Measurements from ENCODE around the gene PSMD5.

DNA sequence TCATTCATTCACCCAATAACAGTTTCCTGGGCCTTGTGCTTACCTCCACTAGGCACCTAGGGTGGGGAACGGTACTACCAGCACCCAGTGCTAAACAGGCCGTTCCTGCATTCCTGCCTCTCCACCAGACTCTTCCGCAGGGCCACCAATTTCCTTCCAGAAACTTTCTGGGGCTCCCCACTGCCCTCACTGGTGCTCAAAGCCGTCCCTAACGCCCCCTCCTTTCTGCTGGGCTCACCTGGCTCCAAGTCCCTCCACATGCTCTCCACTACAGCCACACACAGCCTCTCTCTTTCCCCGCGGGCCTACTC is 32.9 kb upstream of the PSMD5 start:
- TF ChIP-seq HDAC6 (IDR thresholded peaks at IDR 0.05; ENCODE audit: low read depth, low read length) (no peak), JUN (IDR thresholded peaks at IDR 0.05; ENCODE audit: borderline replicate concordance, low read depth, low read length) (no peak), JUN (CRISPR knock-in tag; IDR thresholded peaks at IDR 0.05; ENCODE audit: borderline replicate concordance) (no peak), TARDBP (IDR thresholded peaks at IDR 0.05) (no peak)
- TF ChIP-seq, protein P1, sequence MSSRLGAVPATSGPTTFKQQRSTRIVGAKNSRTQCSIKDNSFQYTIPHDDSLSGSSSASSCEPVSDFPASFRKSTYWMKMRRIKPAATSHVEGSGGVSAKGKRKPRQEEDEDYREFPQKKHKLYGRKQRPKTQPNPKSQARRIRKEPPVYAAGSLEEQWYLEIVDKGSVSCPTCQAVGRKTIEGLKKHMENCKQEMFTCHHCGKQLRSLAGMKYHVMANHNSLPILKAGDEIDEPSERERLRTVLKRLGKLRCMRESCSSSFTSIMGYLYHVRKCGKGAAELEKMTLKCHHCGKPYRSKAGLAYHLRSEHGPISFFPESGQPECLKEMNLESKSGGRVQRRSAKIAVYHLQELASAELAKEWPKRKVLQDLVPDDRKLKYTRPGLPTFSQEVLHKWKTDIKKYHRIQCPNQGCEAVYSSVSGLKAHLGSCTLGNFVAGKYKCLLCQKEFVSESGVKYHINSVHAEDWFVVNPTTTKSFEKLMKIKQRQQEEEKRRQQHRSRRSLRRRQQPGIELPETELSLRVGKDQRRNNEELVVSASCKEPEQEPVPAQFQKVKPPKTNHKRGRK (tag; IDR thresholded peaks at IDR 0.05), result no peak
- TF ChIP-seq, protein P2, sequence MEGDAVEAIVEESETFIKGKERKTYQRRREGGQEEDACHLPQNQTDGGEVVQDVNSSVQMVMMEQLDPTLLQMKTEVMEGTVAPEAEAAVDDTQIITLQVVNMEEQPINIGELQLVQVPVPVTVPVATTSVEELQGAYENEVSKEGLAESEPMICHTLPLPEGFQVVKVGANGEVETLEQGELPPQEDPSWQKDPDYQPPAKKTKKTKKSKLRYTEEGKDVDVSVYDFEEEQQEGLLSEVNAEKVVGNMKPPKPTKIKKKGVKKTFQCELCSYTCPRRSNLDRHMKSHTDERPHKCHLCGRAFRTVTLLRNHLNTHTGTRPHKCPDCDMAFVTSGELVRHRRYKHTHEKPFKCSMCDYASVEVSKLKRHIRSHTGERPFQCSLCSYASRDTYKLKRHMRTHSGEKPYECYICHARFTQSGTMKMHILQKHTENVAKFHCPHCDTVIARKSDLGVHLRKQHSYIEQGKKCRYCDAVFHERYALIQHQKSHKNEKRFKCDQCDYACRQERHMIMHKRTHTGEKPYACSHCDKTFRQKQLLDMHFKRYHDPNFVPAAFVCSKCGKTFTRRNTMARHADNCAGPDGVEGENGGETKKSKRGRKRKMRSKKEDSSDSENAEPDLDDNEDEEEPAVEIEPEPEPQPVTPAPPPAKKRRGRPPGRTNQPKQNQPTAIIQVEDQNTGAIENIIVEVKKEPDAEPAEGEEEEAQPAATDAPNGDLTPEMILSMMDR (IDR thresholded peaks at IDR 0.05 in 2 of 3, conservative IDR thresholded peaks at IDR 0.05 in 1 of 3; ENCODE audit: insufficient read depth in 2 of 3, low read depth in 1 of 3, low read length in 3 of 3), result no peak
- TF ChIP-seq, protein P3, sequence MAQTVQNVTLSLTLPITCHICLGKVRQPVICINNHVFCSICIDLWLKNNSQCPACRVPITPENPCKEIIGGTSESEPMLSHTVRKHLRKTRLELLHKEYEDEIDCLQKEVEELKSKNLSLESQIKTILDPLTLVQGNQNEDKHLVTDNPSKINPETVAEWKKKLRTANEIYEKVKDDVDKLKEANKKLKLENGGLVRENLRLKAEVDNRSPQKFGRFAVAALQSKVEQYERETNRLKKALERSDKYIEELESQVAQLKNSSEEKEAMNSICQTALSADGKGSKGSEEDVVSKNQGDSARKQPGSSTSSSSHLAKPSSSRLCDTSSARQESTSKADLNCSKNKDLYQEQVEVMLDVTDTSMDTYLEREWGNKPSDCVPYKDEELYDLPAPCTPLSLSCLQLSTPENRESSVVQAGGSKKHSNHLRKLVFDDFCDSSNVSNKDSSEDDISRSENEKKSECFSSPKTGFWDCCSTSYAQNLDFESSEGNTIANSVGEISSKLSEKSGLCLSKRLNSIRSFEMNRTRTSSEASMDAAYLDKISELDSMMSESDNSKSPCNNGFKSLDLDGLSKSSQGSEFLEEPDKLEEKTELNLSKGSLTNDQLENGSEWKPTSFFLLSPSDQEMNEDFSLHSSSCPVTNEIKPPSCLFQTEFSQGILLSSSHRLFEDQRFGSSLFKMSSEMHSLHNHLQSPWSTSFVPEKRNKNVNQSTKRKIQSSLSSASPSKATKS (CRISPR knock-in tag; IDR thresholded peaks at IDR 0.05), result no peak
